GM12878 (cell line): ENCODE results near the gene ABCC5. TPM values are rescaled to one million over a fixed set of nuclear protein-coding genes. Genes with fewer than 3 reads are reported as not detected.

Experiments used
- CBX3 ChIP-seq: fragments of 200-600 bp; sonication (generic); IDR thresholded peaks from 2 replicates; pipeline ENCODE4 v1.6.1; 2016; ENCODE audit warnings: low read depth, borderline replicate concordance
- MTA2 ChIP-seq: fragments of 450-650 bp; IDR thresholded peaks from 2 replicates; pipeline ENCODE4 v1.6.1; 2016; ENCODE audit warnings: low read depth, mild to moderate bottlenecking, moderate library complexity
- MYC ChIP-seq: IDR thresholded peaks from 2 replicates; pipeline ENCODE4 v1.6.1; 2011; ENCODE audit warnings: mild to moderate bottlenecking, low read length, moderate library complexity, inconsistent platforms; ENCODE audit not compliant: insufficient read depth, insufficient replicate concordance, insufficient read length, severe bottlenecking
- NFIC ChIP-seq: IDR thresholded peaks from 2 replicates; pipeline ENCODE4 v1.6.1; 2012; ENCODE audit warnings: low read depth, mild to moderate bottlenecking, inconsistent platforms, low read length, moderate library complexity
- POLR2AphosphoS5 ChIP-seq: IDR thresholded peaks from 2 replicates; pipeline ENCODE4 v1.6.1; 2011; ENCODE audit warnings: mild to moderate bottlenecking, low read length, inconsistent platforms
- TAF1 ChIP-seq: IDR thresholded peaks from 2 replicates; pipeline ENCODE4 v1.6.1; 2011; ENCODE audit warnings: mild to moderate bottlenecking, low read depth, low read length, borderline replicate concordance
- TCF12 ChIP-seq: IDR thresholded peaks from 2 replicates; pipeline ENCODE4 v1.6.1; 2011; ENCODE audit warnings: low read depth, mild to moderate bottlenecking, low read length
- polyA plus RNA-seq, 11 experiments: library from polyadenylated mRNA; depleted of rRNA in 4 of 11; unstranded in 6 of 11; stranded (reverse) in 5 of 11; fragments of >200 nt; fragmentation: Nextera tagmentation in 4 of 11; fragmentation: Illumina TruSeq in 1 of 11; extraction: Ambion mirVana in 4 of 11; extraction: Trizol in 1 of 11; gene quantifications; 1 replicate in 1 of 11; 2 replicates in 10 of 11; pipeline versions ENCODE4 v1.2.1 to v1.2.3, GENCODE V29; 2011 to 2016; ENCODE audit warnings: inconsistent platforms in 2 of 11, missing spikeins in 2 of 11, low read depth in 1 of 11
- total RNA-seq, 4 experiments: library from RNA; depleted of rRNA in 3 of 4; stranded (reverse); fragments of >200 nt in 3 of 4; fragmentation: Illumina TruSeq in 1 of 4; extraction: Trizol in 1 of 4; gene quantifications; 2 replicates each; pipeline versions ENCODE4 v1.2.1 to v1.2.3, GENCODE V29; 2013 to 2021
- TF ChIP-seq, protein P1 (sequence below): fragments of 450-650 bp; IDR thresholded peaks from 2 replicates; pipeline ENCODE4 v1.6.1; 2016; ENCODE audit warnings: mild to moderate bottlenecking, moderate library complexity, borderline replicate concordance
- TF ChIP-seq, protein P2 (sequence below), 3 experiments: IDR thresholded peaks in 2 of 3; conservative IDR thresholded peaks in 1 of 3; 2 replicates each; pipeline ENCODE4 v1.5.1; 2011; ENCODE audit warnings: low read depth in 3 of 3, low read length in 3 of 3, mild to moderate bottlenecking in 3 of 3, control low read depth in 2 of 3, moderate library complexity in 2 of 3, inconsistent platforms in 1 of 3, mixed read lengths in 1 of 3; ENCODE audit not compliant: control insufficient read depth in 2 of 3, insufficient read depth in 1 of 3; ENCODE audit errors: extremely low read depth in 1 of 3
- TF ChIP-seq, protein P3 (sequence below): IDR thresholded peaks from 2 replicates; pipeline ENCODE4 v1.6.1; 2012; ENCODE audit warnings: mild to moderate bottlenecking, low read depth, low read length
- TF ChIP-seq, protein P4 (sequence below): fragments of 150-350 bp; IDR thresholded peaks from 2 replicates; pipeline ENCODE4 v1.6.1; 2014; ENCODE audit warnings: mild to moderate bottlenecking, low read depth, low read length
- TF ChIP-seq, protein P5 (sequence below): fragments of 450-650 bp; formaldehyde crosslinking; IDR thresholded peaks from 2 replicates; pipeline ENCODE4 v1.4.0; 2022; ENCODE audit warnings: mild to moderate bottlenecking, moderate library complexity

The ABCC5 gene
- total and polyA plus RNA-seq, 10 of the 15 experiments (the other 5 are each of a cell fraction or from before 2014, with no cell fraction given): 6.0 to 17.8 (median 9.7) TPM

DNA sequence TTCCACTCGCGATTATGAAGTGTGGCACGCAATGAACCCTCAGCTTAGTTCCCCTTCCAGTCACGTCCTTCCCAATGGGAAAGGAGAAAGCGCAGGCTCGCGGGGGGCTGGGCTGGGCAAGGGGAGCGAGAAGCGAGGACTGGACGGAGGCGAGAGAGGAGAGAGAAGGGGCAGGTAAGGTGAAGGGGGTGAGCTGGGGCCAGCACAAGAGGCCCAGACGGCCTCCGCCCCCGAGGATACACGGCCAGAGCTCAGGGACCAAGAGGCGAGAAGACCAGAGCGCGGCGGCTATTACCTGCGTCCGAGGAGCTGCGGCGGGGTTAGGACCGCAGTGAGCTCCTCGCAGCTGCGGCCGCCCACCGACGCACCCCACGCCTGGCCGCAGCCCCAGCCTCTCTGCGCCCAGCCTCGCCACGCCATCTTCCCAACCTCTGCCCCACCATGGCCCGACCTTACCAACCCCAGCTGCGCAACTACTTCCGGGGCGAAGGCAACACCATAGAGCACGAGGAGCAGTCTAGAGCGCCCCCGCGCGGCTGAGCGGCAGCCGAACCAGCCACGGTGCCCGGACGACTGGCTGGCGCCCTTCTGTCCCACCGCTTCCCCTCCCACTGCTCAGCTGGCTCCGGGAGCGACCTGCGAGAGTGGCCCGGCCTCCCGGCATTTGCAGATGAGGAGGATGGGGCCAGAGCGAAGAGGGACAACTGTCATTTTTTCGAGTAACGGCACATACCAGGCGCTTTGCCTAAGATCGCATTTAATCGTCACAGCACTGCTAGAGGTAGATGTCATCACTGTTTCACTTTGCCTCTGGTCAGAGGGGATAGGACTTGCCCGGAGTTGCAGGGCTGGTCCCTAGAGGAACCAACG, 133.0 kb downstream of the ABCC5 start, which contains the start of gene PARL (continued):
- TF ChIP-seq, protein P1, sequence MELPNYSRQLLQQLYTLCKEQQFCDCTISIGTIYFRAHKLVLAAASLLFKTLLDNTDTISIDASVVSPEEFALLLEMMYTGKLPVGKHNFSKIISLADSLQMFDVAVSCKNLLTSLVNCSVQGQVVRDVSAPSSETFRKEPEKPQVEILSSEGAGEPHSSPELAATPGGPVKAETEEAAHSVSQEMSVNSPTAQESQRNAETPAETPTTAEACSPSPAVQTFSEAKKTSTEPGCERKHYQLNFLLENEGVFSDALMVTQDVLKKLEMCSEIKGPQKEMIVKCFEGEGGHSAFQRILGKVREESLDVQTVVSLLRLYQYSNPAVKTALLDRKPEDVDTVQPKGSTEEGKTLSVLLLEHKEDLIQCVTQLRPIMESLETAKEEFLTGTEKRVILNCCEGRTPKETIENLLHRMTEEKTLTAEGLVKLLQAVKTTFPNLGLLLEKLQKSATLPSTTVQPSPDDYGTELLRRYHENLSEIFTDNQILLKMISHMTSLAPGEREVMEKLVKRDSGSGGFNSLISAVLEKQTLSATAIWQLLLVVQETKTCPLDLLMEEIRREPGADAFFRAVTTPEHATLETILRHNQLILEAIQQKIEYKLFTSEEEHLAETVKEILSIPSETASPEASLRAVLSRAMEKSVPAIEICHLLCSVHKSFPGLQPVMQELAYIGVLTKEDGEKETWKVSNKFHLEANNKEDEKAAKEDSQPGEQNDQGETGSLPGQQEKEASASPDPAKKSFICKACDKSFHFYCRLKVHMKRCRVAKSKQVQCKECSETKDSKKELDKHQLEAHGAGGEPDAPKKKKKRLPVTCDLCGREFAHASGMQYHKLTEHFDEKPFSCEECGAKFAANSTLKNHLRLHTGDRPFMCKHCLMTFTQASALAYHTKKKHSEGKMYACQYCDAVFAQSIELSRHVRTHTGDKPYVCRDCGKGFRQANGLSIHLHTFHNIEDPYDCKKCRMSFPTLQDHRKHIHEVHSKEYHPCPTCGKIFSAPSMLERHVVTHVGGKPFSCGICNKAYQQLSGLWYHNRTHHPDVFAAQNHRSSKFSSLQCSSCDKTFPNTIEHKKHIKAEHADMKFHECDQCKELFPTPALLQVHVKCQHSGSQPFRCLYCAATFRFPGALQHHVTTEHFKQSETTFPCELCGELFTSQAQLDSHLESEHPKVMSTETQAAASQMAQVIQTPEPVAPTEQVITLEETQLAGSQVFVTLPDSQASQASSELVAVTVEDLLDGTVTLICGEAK: peak; percentile 90
- TF ChIP-seq, protein P2, sequence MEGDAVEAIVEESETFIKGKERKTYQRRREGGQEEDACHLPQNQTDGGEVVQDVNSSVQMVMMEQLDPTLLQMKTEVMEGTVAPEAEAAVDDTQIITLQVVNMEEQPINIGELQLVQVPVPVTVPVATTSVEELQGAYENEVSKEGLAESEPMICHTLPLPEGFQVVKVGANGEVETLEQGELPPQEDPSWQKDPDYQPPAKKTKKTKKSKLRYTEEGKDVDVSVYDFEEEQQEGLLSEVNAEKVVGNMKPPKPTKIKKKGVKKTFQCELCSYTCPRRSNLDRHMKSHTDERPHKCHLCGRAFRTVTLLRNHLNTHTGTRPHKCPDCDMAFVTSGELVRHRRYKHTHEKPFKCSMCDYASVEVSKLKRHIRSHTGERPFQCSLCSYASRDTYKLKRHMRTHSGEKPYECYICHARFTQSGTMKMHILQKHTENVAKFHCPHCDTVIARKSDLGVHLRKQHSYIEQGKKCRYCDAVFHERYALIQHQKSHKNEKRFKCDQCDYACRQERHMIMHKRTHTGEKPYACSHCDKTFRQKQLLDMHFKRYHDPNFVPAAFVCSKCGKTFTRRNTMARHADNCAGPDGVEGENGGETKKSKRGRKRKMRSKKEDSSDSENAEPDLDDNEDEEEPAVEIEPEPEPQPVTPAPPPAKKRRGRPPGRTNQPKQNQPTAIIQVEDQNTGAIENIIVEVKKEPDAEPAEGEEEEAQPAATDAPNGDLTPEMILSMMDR (IDR thresholded peaks at IDR 0.05 in 2 of 3, conservative IDR thresholded peaks at IDR 0.05 in 1 of 3; ENCODE audit: control insufficient read depth in 2 of 3, extremely low read depth in 1 of 3, insufficient read depth in 1 of 3, low read depth in 3 of 3, low read length in 3 of 3): peak; percentile 98; a peak in 5 of 6 replicates
- TF ChIP-seq TAF1 (peak; percentile 92), NFIC (no peak; the same call in 1 of the 2 replicates), MYC (peak; percentile 80), TCF12 (peak; percentile 92), POLR2AphosphoS5 (peak; percentile 92), MTA2 (peak; percentile 92), CBX3 (no peak)
- TF ChIP-seq, protein P3, sequence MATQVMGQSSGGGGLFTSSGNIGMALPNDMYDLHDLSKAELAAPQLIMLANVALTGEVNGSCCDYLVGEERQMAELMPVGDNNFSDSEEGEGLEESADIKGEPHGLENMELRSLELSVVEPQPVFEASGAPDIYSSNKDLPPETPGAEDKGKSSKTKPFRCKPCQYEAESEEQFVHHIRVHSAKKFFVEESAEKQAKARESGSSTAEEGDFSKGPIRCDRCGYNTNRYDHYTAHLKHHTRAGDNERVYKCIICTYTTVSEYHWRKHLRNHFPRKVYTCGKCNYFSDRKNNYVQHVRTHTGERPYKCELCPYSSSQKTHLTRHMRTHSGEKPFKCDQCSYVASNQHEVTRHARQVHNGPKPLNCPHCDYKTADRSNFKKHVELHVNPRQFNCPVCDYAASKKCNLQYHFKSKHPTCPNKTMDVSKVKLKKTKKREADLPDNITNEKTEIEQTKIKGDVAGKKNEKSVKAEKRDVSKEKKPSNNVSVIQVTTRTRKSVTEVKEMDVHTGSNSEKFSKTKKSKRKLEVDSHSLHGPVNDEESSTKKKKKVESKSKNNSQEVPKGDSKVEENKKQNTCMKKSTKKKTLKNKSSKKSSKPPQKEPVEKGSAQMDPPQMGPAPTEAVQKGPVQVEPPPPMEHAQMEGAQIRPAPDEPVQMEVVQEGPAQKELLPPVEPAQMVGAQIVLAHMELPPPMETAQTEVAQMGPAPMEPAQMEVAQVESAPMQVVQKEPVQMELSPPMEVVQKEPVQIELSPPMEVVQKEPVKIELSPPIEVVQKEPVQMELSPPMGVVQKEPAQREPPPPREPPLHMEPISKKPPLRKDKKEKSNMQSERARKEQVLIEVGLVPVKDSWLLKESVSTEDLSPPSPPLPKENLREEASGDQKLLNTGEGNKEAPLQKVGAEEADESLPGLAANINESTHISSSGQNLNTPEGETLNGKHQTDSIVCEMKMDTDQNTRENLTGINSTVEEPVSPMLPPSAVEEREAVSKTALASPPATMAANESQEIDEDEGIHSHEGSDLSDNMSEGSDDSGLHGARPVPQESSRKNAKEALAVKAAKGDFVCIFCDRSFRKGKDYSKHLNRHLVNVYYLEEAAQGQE: no peak
- TF ChIP-seq, protein P4, sequence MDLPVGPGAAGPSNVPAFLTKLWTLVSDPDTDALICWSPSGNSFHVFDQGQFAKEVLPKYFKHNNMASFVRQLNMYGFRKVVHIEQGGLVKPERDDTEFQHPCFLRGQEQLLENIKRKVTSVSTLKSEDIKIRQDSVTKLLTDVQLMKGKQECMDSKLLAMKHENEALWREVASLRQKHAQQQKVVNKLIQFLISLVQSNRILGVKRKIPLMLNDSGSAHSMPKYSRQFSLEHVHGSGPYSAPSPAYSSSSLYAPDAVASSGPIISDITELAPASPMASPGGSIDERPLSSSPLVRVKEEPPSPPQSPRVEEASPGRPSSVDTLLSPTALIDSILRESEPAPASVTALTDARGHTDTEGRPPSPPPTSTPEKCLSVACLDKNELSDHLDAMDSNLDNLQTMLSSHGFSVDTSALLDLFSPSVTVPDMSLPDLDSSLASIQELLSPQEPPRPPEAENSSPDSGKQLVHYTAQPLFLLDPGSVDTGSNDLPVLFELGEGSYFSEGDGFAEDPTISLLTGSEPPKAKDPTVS: no peak; the same call in 1 of the 2 replicates
- TF ChIP-seq, protein P5, sequence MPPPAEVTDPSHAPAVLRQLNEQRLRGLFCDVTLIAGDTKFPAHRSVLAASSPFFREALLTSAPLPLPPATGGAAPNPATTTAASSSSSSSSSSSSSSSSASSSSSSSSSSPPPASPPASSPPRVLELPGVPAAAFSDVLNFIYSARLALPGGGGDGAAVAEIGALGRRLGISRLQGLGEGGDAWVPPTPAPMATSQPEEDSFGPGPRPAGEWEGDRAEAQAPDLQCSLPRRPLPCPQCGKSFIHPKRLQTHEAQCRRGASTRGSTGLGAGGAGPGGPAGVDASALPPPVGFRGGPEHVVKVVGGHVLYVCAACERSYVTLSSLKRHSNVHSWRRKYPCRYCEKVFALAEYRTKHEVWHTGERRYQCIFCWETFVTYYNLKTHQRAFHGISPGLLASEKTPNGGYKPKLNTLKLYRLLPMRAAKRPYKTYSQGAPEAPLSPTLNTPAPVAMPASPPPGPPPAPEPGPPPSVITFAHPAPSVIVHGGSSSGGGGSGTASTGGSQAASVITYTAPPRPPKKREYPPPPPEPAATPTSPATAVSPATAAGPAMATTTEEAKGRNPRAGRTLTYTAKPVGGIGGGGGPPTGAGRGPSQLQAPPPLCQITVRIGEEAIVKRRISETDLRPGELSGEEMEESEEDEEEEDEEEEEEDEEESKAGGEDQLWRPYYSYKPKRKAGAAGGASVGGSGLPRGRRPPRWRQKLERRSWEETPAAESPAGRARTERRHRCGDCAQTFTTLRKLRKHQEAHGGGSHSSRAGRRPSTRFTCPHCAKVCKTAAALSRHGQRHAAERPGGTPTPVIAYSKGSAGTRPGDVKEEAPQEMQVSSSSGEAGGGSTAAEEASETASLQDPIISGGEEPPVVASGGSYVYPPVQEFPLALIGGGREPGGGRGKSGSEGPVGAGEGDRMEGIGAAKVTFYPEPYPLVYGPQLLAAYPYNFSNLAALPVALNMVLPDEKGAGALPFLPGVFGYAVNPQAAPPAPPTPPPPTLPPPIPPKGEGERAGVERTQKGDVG (CRISPR knock-in tag): no peak
